GM18519 (cell line): Measurements from ENCODE around the gene FAR2.
"Not testable (repeated sequence)": the region's sequence is repeated elsewhere in the genome, so short reads cannot be mapped to it uniquely, and the experiment has no call there.

Experiments used
- ATAC-seq: cut with Tn5 transposase; IDR thresholded peaks from one replicate; pipeline ENCODE4 v1.9.1; 2021; ENCODE audit warnings: mild to moderate bottlenecking, moderate library complexity; ENCODE audit not compliant: unreplicated experiment, low FRiP score

The FAR2 gene

GRCh38 chr12:29229937-29230336, 80.9 kb downstream of the FAR2 start:
- no peak for ATAC-seq

GRCh38 chr12:29230800-29231560, 81.9 kb downstream of the FAR2 start:
- ATAC-seq = no peak

DNA sequence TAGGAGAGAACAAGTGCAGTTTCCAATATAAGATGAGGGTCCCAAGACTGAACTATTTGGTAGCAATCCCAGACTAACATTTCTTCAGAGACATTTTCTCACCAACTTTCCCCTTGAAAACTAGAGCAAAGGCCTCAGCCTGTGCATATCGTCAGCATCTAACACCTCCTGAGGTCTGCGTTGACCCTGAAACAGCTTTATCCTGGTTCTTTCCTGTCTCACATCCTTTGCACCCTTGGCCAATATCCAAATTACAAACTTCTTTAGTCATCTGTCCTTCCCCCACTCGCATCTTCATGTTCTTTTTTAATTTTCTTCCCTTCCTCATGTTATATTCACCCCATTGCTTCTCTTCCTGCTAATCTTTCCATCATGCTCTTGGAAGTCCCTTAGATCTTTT, 83.0 kb downstream of the FAR2 start:
- ATAC-seq = no peak

GRCh38 chr12:29234552-29234951, 85.5 kb downstream of the FAR2 start:
- ATAC-seq = no peak

DNA sequence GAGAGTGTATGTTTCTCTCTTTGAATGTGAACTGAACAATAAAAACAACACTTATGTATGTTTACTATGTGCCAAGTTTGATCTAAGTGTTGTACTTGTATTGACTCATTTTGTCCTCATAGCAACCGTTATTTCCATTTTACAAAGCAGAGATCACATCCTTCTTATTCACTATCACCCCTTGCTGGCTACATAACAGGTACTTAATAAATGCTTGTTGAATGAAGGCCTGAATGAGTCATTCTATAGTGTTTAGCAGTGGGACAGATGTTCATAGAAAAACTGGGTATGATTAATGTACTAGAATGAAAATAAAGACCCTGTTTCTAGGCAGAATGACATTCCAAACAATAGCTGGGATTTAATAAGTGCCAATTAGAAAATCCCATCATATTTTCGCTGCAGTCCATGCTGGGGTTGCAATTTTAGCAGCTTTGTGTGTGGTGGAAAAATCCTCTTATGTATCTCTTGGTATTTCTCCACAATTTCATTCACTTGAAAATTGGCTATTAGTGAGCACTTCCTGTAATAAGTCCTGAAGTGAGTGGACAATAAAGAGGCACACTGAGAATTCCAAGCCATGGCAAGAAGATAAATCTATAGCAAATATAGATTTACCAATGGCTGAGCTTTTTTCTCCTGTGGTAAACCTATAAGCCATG, 86.0 kb downstream of the FAR2 start:
- ATAC-seq = no peak

GRCh38 chr12:29238822-29239291, 89.8 kb downstream of the FAR2 start:
- no peak for ATAC-seq

GRCh38 chr12:29239336-29239735, 90.3 kb downstream of the FAR2 start:
- no peak for ATAC-seq

DNA sequence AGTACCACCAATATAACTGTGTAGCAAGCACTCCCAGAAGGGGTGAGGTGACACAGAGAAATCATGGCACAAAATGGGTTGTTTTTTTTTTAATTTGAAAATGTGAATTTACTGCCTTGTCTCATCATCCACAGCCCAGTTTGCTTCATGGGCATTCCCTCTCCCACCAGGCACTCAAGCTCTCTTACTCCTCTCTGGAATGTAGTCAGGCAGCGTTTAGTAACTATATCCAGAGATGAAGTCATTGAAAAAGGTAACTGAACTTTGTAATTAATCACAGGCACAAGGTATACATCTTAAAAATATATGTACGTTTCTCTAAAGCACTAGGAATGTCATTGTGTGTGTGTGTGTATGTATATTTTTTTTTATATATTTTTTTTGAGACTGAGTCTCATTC, 91.4 kb downstream of the FAR2 start:
- no peak for ATAC-seq

- peak; percentile 76 for ATAC-seq
These were observed 92.9 kb downstream of the FAR2 start for GRCh38 chr12:29241821-29242591.

DNA sequence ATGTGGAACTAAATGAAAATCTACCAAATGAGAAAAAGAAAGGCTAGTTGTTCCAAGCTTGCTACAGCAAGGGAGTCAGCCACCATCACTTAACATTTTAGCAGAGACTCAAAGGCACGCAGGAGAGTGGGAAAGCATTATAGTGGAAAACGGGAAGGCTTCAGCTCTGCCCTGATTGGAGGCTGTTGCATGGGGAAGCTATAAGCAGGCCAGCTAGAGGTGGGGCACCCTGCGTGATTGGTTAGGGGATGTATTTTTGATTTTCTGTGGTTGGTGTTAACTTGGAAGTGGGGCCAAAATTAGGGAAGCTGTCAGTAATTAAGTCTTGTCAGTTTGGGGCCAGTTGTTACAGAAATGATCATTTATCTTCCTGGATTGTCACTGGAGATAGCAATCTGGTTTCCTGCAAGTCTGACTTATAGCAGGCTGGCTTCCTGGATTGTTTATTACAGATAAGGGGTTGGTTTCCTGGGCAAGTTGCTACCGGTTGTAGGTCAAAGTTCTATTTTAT, 93.9 kb downstream of the FAR2 start:
- no peak for ATAC-seq

- ATAC-seq = no peak
These were observed 95.2 kb downstream of the FAR2 start for GRCh38 chr12:29244159-29244765.

- ATAC-seq = no peak
These were observed 96.2 kb downstream of the FAR2 start for GRCh38 chr12:29245246-29245645.

GRCh38 chr12:29249930-29250329, 100.9 kb downstream of the FAR2 start:
- ATAC-seq = no peak

DNA sequence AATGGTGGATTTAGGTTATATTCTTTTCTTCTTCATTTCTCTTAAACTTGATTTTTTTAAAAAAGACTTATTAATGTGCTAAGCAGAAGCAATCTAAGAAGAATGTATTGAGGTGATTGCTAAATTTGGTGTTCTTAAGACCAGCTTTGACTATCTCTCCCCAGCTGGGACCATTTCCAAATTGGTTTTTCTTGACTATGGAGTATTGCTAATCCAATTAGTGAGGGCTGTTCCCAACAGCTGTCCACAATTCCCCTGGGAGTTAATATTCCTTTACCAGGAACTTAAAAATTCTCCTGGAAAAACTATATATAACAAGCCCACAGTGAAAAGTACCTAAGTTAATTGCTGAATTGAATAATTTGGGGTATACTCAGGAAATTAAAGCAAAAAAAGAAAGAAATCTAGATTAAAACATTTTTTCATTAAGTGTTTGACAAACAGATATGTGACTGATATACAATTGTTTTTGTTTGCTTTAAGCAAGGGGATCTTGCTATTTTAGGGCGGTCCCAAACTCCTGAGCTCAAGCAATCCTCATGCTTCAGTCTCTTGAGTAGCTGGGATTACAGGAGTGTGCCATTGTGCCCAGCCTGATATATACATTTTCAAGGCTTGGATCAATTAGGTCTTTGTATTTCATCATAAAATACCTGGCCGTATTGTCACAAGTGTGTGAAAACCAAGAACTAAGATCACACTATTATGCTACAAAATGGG, 105.0 kb downstream of the FAR2 start:
- ATAC-seq = no peak

DNA sequence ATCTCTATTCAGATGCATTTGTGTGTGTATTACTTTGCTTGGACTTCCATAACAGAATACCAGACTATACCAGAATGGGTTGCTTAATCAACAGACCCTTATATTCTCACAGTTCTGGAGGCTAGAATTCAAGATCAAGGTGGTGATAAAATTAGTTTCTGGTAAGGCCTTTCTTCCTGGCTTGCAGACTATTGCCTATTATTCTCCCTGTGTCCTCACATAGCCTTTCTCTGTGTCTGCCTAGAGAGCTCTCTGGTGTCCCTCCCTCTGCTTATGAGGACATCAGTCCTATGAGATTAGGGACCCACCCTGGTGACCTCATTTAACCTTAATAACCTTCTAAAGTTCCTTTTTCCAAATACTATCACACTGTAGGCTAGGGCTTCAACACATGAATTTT, 106.0 kb downstream of the FAR2 start:
- ATAC-seq = no peak

DNA sequence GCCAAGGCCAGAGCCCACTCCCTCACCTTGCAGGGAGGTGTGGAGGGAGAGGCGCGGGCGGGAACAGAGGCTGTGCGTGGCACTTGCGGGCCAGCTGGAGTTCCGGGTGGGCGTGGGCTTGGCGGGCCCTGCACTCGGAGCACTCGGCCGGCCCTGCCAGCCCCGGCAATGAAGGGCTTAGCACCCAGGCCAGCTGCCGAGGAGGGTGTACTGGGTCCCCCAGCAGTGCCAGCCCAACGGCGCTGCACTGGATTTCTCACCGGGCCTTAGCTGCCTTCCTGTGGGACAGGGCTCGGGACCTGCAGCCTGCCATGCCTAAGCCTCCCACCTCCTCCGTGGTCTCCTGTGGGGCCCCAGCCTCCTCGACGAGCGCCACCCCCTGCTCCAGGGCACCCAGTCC, 107.5 kb downstream of the FAR2 start:
- ATAC-seq = no peak

DNA sequence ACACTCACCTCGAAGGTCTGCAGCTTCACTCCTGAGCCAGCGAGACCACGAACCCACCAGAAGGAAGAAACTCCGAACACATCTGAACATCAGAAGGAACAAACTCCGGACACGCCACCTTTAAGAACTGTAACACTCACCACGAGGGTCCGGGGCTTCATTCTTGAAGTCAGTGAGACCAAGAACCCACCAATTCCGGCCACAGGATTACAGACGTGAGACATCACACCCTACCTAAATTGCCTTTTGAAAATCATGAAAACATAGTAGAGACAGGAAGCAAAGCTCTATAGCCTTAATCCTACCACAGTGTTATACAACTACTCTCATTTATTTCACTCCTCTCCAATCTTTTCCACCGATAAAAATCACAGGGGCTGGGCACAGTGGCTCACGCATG, 108.6 kb downstream of the FAR2 start:
- not testable (repeated sequence) for ATAC-seq

DNA sequence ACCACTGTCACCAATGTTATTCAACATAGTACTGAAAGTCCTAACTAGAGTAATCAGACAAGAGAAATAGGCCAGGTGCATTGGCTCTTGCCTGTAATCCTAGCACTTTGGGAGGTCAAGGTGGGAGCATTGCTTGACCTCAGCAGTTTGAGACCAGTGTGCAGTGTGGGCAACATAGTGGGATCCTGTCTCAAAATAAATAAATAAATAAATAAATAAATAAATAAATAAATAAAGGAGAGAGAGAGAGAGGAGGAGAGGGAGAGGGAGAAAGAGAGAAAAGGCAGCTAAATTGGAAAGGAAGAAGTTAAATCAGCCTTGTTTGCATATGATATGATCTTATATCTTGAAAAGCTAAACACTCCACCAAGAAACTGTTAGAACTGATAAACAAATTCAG, 115.3 kb downstream of the FAR2 start:
- ATAC-seq = no peak

DNA sequence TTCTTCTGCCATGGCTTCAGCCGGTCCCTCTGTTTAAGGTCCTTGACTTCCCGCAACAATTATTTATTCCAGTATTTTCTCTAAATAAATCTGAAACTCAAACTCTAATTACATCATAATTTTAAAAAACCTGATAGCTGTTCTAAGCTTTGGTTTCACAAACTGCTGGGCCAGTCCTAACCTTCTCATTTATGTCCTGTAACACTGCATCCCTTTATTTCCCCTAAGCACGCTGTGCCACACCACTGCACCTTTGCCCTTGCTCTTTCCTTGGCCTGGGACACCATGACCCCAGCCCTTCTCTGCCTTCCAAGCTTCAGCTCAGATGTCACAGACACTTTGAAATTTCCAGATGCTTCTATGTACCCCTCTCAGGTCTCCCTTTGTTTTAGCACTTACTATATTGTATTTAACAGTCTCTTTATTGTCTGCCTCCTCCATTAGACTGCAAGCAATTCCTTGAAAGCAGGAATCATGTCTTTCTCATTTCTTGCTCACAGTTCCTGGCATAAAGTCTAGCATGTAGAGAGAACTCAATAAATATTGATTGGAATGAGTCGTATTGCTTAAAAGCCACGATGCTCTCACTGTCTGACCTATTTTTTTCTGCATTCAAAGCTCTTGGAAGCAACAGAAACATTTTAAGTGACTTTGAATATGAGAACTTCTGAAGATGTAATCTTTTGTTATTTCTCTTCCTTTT, 120.8 kb downstream of the FAR2 start:
- ATAC-seq = no peak
